A549 treated with Hydrocortisone at 1 μM for 4 hours (cell line): ENCODE measurements around the gene IFNL1. TPM values are rescaled to one million over a fixed set of nuclear protein-coding genes. Genes with fewer than 3 reads are reported as not detected.

Source experiments
- total RNA-seq: library from RNA; stranded (reverse); fragments of 200-300 nt; extraction: Qiagen RNA extraction; gene quantifications from 5 replicates; pipeline ENCODE4 v1.2.3, GENCODE V29; 2022

IFNL1 gene
- total RNA-seq: 0.10 to 0.33 TPM (median 0.13 TPM) in 4 of 5 replicates, not detected in the other

DNA sequence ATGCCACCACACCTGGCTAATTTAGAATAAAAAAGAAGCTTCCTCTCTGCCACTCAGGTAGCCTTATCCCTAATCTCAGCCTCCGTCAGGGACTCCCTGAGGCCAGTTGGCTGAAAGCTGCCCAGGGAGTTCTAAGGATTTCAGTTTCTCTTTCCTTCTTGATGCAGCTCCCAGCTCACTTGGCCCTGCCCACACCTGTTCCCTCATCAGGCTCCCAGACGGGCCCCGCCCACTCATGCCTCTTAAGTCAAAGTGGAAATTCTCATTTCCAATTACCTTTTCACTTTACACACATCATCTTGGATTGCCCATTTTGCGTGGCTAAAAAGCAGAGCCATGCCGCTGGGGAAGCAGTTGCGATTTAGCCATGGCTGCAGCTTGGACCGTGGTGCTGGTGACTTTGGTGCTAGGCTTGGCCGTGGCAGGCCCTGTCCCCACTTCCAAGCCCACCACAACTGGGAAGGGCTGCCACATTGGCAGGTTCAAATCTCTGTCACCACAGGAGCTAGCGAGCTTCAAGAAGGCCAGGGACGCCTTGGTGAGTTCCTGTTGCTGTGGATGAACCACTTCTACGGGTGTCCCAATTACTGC is at the start of gene IFNL1:
Gene IFNL1, plus strand, starts transcription at position 353 of the 591 bp plus-strand sequence. Its CDS starts 15 bp downstream, at position 368.

DNA sequence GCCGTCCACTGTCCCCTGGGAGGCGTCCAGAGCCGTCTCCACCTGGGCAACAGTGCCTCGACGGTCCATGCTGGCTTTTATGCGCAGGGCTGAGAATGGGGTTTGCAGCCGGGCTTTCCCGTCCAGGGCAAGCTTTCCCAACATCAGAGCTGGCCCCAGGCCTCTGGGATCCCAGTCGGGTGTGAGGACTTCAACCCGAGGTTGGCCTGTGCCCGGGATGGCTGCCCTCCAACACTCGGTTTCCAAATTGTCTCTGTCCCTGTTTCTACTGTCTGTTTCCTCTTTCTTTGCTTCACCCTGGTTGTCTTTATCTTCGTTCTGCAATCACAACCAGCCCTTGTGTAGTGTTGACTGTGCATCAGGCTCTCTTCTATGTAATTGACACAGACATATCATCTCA is 47.4 kb upstream of the IFNL1 start, which contains the start of gene IFNL4:
Gene IFNL4, minus strand, starts transcription at position 51 of the 400 bp plus-strand sequence.

DNA sequence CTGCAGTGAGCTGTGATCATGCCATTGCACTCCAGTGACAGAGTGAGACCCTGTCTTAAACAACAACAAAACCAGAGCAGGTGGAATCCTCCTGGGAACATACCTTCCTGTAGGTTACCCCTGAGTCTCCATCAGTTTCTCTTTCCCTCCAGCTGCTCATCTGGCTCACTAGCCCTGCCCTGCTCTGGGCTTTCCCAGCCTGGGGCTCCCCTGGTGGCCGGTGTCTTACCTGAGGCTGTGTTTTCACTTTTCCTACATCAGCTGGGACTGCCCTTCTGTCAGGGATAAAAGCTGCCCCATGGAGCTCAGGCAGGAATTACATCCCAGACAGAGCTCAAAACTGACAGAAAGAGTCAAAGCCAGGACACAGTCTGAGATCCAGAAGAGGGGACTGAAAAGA is 28.1 kb upstream of the IFNL1 start, which contains the start of gene IFNL2:
Gene IFNL2, plus strand, starts transcription at position 312 of the 400 bp plus-strand sequence. CDS start 173 bp downstream, outside the sequence.

DNA sequence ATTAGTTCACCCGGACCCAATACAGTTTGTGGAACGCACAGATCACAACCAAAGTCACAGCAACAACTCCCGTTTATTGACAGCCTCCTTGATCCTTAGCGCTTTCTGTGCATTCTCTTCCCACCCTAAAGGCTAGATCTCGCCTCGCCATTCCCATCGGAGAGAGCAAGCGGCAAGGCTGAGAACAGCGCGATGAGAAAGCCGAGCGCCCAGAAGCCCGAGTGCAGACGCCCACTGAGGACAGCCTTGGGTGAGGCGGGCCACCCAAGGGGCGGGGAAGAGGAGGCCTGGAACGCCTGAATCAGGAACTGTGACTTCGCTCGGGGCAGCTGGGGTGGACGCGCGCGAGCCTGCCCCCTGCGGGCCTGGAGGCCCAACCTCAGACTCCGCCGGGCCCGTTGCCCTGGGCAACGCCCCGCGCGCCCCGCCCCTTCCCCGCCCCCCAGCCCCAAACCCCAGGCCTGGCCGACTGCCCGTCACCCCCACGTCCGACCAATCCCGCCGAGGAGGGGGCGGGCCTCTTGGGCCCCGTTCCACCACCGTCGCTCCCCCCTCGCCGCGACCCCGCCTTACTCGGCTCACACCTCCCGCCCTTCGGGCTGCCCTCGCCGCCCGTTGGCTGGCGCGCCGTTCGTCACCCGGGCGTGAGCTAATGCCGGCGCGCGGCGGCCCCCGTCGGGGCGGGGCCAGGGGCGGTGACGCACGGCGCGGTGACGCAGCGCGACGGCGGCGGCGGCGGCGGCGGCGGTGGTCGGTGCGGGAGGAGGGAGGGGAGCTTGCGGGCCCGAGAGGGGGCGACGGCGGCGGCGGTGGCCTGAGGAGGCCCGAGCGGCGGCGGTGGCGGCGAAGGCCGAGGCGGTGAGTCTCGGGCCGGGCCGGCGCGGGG is 45.8 kb downstream of the IFNL1 start, which contains the start of gene SAMD4B:
Gene SAMD4B, plus strand, starts transcription at position 703 of the 886 bp plus-strand sequence. CDS start 14,473 bp downstream, outside the sequence.

Other genes with a start within 250 kb of the IFNL1 start
- 0.05 to 0.25 TPM (median 0.07 TPM) in 5 replicates for gene ACP7, start 212.0 kb upstream of the IFNL1 start, total RNA-seq
- gene PAK4, start 170.6 kb upstream of the IFNL1 start, total RNA-seq: 82.4 to 113 TPM (median 102 TPM) in 5 replicates
- gene NCCRP1, start 99.4 kb upstream of the IFNL1 start, total RNA-seq: 1.3 to 1.9 TPM (median 1.5 TPM) in 5 replicates
- not detected in 5 replicates for gene SYCN, start 92.1 kb upstream of the IFNL1 start, total RNA-seq
- gene IFNL3, start 51.4 kb upstream of the IFNL1 start, total RNA-seq: not detected in 5 replicates
- not detected in 5 replicates for gene IFNL4, start 47.6 kb upstream of the IFNL1 start, total RNA-seq
- not detected in 5 replicates for gene IFNL2, start 28.0 kb upstream of the IFNL1 start, total RNA-seq
- 7.5 to 10.4 TPM (median 8.6 TPM) in 5 replicates for gene LRFN1, start 24.5 kb downstream of the IFNL1 start, total RNA-seq
- gene GMFG, start 39.6 kb downstream of the IFNL1 start, total RNA-seq: 0.22 to 1.0 TPM (median 0.43 TPM) in 5 replicates
- gene SAMD4B, start 46.0 kb downstream of the IFNL1 start, total RNA-seq: 142 to 170 TPM (median 168 TPM) in 5 replicates
- 71.5 to 77.5 TPM (median 74.2 TPM) in 5 replicates for gene PAF1, start 94.7 kb downstream of the IFNL1 start, total RNA-seq
- 70.9 to 84.3 TPM (median 75.6 TPM) in 5 replicates for gene MED29, start 95.0 kb downstream of the IFNL1 start, total RNA-seq
- gene ZFP36, start 110.4 kb downstream of the IFNL1 start, total RNA-seq: 156 to 252 TPM (median 234 TPM) in 5 replicates
- gene PLEKHG2, start 116.3 kb downstream of the IFNL1 start, total RNA-seq: 70.4 to 114 TPM (median 105 TPM) in 5 replicates
- gene RPS16, start 139.5 kb downstream of the IFNL1 start, total RNA-seq: 5,962 to 7,653 TPM (median 7,420 TPM) in 5 replicates
- gene SUPT5H, start 149.2 kb downstream of the IFNL1 start, total RNA-seq: 175 to 199 TPM (median 183 TPM) in 5 replicates
- gene TIMM50, start 184.4 kb downstream of the IFNL1 start, total RNA-seq: 170 to 223 TPM (median 212 TPM) in 5 replicates
- 5.9 to 11.4 TPM (median 10.6 TPM) in 5 replicates for gene DLL3, start 202.5 kb downstream of the IFNL1 start, total RNA-seq
- gene SELENOV, start 218.7 kb downstream of the IFNL1 start, total RNA-seq: not detected in 5 replicates
- gene EID2B, start 236.4 kb downstream of the IFNL1 start, total RNA-seq: 7.3 to 10.1 TPM (median 8.1 TPM) in 5 replicates
- 33.6 to 44.2 TPM (median 43.1 TPM) in 5 replicates for gene EID2, start 243.8 kb downstream of the IFNL1 start, total RNA-seq